ENCODE measurements around the gene CRADD.

- no peak for TF ChIP-seq POLR2A (IDR thresholded peaks at IDR 0.05)
- no peak for TF ChIP-seq CTCF (IDR thresholded peaks at IDR 0.05)
Measured at GRCh38 chr12:93674386-93674785, 2.8 kb upstream of the CRADD start.
